NOMO-1 treated with dmso at 0.1 percent for 144 hours (cell line): ENCODE measurements around the gene GP9.
A peak's percentile ranks its signal among the peaks of the same experiment; 100 is the strongest.

Experiments
- DNase-seq: peaks from one replicate; lab custom pipeline; 2025; ENCODE audit not compliant: unreplicated experiment; lab: John Stamatoyannopoulos, UW

The GP9 gene

DNA sequence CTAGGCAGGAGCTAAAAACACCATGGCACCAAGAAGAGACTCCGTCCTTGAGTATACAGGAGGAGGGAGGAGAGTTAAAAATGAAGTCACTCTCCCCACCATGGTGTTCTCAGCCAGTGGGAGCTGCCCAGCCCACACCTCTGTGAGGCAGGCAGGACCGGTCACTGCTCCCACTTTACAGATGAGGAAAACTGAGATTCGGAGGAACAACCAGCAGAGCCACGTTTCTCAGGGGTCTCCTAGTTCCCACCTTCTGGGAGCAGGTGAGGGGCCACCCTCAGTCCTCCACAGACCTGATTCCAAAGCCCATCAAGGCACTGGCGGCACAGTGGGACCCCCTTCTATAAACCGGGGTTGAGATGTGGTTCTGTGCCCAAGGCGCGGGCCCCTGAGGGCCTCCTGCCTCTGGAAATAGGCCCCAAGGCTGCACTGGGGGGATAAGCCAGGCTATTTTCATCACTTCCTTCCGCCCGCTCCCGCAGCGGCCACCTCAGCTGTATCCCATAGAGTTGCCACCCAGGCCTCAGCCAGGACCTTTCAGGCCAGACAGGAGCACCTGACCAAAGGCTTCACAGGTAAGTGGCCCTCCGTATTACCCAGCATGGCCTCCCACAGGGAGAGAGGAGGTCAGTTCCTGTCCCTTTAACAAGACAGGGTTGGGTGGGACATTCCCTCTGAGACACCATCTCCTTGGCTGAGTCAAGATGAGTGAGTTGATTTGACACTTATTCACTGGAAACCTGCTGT is at the start of gene GP9:
TSS of gene GP9 (plus strand) at position 504 of the 747 bp plus-strand sequence. CDS start 961 bp downstream, outside the sequence.
- no peak for DNase-seq

DNA sequence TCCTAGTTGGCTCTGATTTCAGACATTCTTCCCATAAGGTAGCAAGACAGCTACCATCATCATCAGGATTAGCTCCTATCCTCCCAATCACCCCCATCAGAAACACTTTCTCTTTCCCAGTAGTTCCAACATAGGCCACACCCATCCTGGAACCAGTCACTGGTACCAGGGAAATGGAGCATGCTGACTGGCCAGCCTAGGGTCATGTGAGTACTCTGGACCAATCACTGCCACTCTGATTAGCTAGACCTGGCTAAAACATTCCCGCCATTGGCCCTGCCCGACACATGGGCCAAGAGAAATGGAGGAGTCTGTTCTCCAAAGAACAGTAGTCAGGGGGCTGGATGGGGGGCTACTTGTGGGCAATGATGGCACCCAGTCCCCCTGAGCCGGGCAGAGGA is 47.1 kb upstream of the GP9 start:
- no peak for DNase-seq

DNA sequence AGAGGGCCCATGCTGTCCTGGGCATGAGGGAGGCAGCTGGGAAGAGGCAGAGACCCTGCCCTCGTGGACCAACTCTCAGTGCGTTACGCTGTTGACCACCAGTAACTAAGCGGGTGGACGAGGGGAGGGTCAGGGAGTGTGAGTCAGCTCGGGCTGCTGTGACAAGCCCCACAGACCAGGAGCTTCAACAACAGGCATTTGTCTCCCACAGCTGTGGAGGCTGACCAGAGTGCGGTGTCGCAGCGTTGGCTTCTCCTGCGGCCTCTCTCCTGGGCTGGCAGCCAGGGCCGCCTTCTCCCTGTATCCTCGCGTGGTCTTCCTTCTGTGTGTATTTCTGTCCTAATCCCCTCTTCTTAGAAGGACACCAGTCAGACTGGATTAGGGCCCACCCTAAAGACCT is 46.4 kb upstream of the GP9 start:
- no peak for DNase-seq

DNA sequence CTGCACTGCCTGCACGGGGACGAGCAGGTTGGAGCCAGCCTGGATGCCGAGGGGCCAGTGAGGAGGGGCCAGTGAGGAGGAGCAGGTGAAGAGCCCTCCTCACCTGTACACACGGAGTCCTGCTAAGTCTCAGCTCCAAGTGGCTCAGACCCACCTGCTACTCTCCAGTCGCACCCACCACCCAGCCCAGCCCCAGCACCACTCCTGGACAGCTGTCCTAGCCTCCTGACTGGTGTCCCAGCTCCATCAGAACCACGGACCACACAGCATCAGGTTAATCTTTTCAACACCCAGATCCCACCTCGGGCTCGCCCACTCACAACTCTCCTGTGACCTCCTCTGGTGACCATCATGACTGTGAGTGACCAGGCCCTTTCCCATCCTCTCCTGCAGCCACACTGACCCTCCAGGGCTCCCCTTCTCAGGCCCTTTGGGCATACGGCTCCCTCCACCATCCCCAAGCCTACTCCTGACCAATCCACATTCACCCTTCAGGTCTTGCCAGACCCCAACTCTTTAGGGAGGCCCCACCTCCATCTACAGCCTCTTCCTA is 45.7 kb upstream of the GP9 start:
- DNase-seq = no peak

DNA sequence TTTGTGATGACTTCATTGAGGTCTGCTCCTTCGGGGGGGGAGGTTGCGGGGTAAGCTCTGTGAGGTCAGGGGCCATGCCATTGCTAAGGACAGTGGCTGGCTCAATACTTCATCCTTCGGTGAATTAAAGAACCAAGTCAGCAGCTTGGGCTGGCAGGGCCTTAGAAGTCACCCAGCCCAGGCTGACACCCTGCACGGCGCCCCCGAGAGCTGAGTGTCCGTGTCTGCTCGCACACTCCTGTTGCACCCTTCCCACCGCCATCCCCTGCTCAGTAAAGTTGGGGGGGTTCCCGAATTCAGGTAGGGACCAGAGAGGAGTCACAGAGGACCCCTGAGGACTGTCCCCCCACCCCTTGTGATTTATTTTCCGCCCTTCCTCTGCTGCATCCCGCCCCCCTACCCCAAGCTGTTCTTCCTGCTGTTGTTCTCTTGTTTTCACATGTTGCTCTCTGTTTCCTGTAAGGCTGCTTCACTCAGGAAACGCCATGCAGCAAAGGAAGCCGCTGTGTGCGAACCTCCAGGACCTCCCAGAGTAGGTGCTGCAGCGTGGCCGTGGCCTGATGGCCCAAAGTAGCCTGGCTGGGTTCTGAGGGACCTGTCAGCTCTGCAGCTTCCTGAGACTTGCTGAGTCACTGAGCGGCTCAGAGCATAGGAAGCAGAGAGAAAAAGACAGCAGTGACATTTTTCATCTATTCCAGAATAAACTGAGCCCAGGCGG is 45.0 kb upstream of the GP9 start:
- DNase-seq = no peak

DNA sequence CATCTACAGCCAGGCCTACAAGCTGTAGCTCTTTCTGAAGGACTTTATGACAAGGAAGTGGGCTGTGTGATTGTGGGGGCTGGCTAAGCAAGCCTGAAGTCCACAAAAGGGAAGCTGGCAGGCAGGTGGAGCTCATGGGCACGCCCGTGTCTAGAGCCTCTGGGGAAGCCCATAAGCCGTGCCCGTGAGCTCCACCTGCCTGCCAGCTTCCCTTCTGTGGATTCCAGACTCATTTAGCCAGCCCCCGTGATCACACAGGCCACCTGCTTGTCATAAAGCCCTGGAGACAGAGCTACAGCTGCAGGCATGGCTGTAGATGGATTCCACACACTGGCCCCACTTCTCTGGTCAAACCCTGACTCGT is 44.2 kb upstream of the GP9 start:
- peak; percentile 96 for DNase-seq

DNA sequence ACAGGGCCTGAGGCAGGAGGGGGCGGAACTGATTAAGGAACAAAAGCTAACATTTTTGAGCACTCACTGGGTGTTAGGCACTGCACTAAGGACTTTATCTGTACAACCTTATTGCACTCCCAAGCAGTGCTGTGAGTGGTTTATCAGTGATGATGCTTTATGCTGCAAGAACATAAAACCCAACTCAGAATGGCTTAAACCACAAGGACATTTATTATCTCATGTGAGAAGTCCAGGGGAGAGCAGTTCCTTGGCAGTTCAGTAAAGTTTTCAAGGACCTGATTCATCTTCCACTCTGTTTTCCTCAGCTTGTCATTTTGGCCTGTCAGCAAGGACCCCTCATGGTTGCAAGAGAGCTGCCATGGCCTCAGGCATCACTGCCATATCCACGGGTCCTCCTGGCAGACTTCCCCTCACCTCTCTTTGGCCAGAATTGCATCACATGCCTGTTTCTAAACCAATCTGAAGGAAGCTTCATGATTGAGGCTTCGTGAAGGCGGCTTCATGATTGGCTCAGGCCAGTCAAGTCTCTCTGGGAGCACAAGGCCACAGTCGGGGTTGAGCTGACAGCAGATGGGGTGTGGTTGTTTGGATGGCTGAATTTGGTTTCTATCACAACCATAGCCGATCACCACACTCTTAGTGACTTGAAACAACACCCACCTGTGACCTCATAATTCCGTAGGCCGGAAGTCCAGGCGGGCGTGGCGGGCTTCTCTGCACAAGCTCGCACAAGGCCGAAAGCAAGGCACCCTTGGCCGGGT is 43.7 kb upstream of the GP9 start:
- no peak for DNase-seq

DNA sequence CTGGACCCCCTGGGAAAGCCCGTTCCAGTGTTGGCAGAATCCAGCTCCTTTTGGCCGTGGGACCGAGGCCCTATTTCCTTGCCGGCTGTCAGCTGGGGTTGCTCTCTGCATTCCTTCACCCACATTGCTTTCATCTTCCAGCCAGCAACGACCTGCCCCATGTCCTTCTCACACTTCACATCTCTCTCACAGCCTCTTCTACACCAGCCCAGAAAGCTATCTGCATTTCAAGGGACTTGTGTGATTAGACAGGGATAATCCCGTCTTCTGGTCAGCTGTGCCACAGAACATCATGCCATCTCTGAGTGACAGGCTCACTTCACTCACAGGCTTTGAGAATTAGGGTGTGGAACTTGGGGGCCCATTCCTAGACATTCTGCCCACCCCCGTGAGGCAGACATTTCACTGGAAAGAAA is 43.1 kb upstream of the GP9 start:
- no peak for DNase-seq

DNA sequence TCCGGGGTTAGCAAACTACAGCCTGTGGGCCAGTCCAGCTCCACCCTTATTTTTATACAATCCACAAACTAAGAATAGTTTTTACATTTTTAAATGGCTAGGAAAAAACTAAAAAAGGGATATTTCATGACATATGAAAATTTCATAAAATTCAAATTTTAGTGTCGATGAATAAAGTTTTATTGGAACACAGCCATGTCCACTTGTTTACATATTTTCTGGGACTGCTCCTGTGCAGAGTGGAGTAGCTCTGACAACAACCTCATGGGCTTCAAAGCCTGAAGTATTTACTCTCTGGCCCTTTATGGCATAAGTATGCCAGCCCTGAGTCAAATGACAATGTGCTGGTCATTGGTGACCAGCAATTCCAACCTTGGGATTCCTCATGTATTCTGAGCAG is 42.3 kb upstream of the GP9 start:
- no peak for DNase-seq

- DNase-seq = no peak
Measured at GRCh38 chr3:129018751-129019150, 41.8 kb upstream of the GP9 start.

DNA sequence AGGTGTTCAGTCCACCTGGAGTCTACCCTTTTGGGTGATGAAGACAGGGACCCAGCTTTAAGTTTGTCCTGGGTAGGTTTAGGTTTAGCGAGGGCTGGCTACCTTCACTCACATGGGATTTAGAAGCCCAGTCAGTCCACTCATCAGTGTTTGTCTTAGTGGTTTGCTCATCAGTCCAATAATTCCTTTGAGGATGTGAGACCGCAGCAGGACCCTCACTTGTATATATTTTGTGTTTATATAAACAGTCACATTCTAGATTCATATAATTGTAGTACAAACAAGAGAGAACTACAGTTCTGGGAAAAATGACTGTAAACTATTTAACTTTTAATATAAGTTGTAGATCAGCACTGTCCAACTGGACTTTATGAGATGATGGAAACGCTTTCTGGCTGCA is 41.3 kb upstream of the GP9 start:
- no peak for DNase-seq

GRCh38 chr3:129020691-129021090 is 39.9 kb upstream of the GP9 start:
- no peak for DNase-seq

DNA sequence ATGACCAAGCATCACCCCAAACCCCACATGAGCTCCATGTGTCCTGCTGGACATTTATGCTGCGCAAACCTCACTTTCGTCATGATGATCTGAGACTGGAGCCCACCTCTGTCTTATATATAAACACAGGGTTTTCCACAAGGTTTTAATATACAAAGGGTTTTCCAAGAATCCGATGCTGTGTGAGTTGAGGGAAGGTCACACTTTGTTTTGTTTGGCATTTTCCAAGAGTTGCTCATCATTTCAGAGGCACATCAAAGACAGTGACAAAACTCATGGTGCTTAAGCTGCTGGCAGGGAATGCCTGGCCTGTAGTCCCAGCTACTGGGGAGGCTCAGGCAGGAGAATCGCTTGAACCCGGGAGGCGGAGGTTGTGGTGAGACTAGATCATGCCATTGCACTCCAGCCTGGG is 39.4 kb upstream of the GP9 start:
- DNase-seq = no peak

- no peak for DNase-seq
Measured at GRCh38 chr3:129022114-129023007, 38.2 kb upstream of the GP9 start.

GRCh38 chr3:129023008-129023358 is 37.6 kb upstream of the GP9 start:
- no peak for DNase-seq

DNA sequence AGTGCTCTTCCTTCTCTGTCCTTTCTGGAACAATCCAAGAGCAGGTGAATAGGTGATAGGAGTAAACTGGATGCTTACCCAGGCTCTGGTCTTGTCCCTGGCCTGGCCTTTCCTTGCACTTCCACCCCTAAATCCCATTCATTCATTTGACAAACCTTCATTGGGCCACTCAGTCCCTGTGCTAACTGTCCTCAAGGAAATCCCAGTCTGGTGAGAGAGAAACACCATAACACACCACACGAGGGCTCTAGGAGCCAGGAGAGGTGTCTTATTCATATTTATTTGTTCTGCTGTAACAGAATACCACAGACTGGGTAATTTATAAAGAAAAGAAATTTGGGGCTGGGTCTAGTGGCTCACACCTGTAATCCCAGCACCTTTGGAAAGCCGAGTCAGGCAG is 36.7 kb upstream of the GP9 start:
- no peak for DNase-seq

GRCh38 chr3:129025108-129025507 is 35.5 kb upstream of the GP9 start:
- no peak for DNase-seq

DNA sequence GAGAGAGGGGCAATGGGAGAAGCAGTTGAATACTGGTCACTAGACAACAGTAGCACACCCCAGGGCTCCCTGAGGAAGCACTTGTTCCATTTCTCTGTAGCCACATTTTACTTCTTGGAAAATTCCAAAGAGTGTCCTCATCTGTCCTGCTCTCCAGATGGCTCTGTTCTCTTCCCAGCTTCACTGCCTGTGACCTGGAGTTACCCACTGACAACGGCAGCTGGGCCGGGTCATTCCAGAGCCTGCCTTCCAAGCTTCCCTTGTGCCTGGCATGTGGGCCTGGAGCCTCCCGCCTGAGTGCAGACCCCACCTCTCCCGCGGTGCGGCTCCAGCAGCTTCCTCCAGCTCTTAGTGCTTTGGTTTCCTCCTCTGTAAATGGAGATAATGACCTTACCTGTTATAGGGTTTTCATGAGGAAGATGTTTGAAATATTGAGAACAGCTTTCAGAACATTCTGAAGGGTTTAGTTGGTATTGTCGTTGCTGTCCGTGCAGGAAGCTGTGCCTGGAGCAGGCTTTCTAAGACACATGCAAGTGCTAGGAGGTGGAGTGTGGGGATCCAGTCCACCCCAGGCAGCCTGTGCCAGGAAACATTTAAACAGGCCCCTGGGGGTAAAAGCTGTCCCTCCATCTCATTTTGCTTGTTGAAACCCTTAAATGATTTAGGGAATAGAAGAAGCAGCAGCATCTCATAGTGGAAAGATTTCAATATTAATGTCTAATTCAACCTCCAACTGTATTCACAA is 34.7 kb upstream of the GP9 start:
- no peak for DNase-seq

GRCh38 chr3:129026728-129027543 is 33.6 kb upstream of the GP9 start:
- peak; percentile 97 for DNase-seq
